HG03575 (cell line): ENCODE data around the gene AMER3.

Source experiments
- ATAC-seq: cut with Tn5 transposase; IDR thresholded peaks from one replicate; pipeline ENCODE4 v1.9.1; 2021; ENCODE audit not compliant: unreplicated experiment, insufficient number of reproducible peaks, low FRiP score; ENCODE audit errors: extremely low read depth

The AMER3 gene

GRCh38 chr2:130808482-130809268 lies 53.3 kb downstream of the AMER3 start:
- ATAC-seq: no peak

GRCh38 chr2:130810490-130810889 lies 55.1 kb downstream of the AMER3 start:
- no peak for ATAC-seq

GRCh38 chr2:130813722-130814121 lies 58.4 kb downstream of the AMER3 start:
- ATAC-seq: no peak

DNA sequence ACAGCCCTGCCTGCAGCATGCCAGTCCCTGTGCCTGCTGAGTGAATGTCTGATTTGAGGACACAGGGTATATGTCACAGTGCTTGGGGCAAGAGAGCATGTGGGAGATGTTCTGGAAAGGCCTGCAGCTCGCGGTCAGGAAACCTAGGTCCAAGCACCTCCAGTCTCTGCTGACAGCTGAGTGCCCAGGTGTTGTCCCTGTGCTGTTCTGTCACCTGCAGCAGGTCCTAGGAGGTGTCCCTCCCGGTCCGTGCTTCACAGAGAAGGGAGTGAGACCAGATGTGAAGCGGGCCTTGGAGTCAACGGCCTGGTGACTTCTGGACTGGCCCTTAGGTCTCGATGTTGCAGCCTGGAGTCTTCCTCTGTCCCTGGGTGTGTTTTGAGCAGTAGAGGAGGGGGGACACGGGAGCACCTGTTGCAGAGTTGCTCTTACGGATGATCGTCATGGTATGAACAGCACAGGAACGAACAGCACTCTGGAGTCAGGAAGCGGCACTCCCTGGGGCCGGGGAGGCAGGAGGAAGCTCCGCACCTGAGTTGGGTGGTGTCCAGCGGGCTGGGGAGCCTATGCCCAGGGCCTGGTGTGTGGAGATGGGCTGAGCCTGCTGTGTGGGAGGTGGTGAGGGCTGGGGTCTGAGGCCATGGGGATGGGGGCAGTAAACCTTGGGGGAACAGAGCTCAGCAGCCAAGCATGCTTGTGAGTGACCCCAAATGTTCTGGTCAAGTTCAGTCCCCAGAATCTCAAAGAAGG lies 59.8 kb downstream of the AMER3 start:
- no peak for ATAC-seq
